Measurements from ENCODE around the gene PLD1.
A peak's percentile ranks its signal among the peaks of the same experiment; 100 is the strongest.
"Not testable (repeated sequence)": the region's sequence is repeated elsewhere in the genome, so short reads cannot be mapped to it uniquely, and the experiment has no call there.

The PLD1 gene

DNA sequence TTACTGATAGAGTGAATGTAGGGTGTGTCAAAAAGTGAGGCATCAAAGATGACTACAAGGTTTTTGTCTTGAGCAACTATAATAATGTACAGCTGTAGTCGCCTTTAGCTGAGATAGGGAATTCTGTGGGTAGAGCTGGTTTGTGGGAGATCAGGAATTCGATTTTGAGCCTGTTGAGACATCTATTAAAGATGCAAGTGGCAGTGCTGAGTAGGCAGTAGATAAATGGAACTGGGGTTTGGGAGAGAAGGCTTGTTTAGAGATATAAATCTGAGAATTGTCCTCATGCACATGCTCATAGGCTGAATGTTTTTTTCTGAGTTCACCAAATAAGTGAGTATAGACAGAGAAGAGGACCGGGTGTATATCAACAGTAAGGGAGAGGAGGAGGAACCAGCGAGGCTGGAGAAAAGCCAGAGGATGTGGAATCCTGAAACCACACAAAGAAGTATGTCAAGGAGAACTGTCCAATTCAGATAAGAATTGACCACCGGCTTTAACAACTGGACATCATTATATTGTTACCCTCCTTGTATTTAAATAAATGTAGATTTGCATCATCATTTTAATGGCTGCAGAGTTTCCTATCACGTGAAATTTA lies 204.0 kb downstream of the PLD1 start:
- no peak for DNase-seq

DNA sequence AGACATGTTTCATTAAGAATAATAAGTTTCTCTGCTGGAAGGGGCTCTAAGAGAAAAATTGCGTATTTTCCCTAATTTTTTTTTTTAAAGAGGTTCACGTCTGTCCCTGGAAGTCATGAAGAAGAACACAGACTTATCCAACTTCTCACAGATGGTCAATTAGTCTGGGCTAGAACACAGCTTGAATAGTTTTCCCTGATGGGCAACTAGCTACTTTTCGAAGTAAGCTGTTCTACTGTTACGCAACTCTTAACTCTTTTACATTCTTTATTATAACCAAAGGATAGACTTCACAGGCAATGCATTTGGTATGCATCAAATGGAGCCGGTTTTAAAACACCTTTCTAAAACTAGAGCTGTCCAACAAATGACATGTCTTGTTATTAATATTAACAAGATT lies 205.9 kb downstream of the PLD1 start:
- DNase-seq: no peak

- no peak for DNase-seq
These were observed 208.2 kb downstream of the PLD1 start for GRCh38 chr3:171602072-171602471.

DNA sequence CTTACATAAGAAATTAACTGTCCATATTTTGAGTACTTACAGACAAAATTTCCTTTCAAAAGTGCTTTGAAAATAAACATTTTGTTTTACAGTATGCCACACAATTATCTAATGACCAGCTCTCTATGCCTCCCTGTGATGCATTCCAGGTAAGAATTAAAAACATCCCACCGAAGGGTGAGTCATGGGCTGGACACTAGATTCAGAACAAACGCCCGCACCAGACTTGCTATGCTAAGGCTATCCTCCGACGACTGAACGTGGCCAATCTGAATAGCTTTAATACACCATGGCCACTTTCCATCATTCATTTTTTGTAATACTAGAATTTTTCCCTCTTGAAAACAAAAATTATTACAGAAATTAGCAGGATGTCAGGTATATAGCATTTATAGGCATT lies 210.3 kb downstream of the PLD1 start:
- DNase-seq: no peak

- DNase-seq: no peak
These were observed 211.3 kb downstream of the PLD1 start for GRCh38 chr3:171598990-171599389.

DNA sequence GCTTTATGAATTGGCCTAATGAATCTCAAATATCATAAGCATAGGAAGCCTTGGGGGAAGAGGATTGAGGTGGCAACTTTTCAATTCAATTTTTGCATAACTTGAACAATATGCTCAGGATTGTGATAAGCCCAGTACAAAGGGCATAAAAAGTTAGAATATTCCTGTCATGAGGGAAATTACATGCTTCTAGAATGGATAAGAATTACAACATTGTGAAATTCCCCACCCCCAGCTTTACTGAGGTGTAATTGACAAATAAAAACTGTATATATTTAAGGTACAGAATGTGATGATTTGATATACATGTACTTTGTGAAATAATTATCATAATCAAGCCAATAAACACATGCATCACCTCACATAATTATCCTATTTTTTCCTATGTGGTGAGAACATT lies 217.5 kb downstream of the PLD1 start:
- no peak for DNase-seq

GRCh38 chr3:171591070-171591469 lies 219.2 kb downstream of the PLD1 start:
- DNase-seq: no peak

GRCh38 chr3:171586274-171586673 lies 224.0 kb downstream of the PLD1 start:
- no peak for DNase-seq

GRCh38 chr3:171585039-171585438 lies 225.2 kb downstream of the PLD1 start:
- DNase-seq: no peak

DNA sequence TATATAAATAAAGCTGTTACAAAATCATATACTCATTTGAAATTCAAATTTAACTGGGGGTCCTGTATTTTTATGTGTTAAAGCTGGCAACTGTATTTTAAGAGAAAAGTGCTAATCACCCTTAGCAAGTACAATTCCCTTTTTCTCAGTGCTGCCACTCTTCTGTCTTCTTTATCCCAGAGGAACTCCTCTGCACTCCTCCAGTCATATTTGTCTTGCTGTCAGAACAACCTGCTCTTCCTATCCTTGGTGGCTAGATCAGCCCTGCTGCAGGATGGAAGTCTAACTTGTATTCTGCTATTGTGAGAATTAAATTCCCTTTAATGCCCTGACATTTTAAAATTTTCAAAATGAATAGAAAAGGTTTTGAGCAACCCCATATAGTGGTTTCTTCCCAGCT lies 226.2 kb downstream of the PLD1 start:
- DNase-seq: no peak

GRCh38 chr3:171574556-171575240 lies 235.6 kb downstream of the PLD1 start:
- no peak for DNase-seq

- no peak for DNase-seq
These were observed 240.6 kb downstream of the PLD1 start for GRCh38 chr3:171569571-171570132.

DNA sequence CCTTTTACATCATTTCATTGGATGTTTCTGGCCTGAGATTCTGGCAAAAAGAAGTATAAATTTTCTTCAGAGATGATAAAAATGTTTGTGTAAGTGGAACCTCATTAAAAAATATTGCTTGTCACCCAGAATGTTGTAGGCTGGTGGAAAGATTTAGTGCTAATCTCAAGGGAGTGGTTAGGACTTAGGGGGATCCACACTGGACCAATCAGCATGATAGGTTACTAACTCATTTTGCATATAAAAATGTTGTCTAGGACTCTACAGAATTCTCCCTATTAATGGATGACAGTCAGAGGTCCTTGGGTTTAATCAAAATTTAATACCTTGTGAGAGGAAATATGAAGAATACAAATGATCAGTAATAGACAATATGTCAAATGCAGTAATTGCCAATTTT lies 241.5 kb downstream of the PLD1 start:
- no peak for DNase-seq

DNA sequence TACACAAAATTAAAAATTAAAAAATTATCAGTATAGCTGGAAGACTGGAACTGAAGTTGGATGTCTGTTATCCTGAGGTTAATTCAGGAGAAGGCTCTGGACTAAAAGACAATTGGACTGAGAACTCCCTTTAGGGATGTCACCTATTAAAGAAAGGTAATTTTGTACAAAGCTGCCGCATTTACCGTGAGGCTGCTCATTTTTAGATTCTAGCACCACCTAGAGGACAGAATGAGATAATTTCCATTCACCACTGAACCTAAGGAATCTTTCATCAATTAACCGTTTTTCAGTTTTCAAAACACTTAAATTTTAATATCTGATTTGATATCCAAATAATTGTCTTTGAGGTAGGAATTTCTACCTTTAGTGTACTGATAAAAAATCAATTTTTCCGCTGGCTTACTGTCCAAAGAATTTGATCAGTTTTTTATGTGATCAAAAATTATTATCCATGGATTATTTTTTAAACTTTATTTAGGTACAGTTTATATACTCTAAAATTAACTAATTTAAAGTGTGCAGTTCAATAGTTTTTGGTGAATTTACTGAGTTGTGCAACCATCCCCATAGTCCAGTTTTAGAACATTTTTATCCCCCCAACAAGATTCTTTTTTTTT lies 243.4 kb downstream of the PLD1 start:
- DNase-seq: peak; percentile 41

- no peak for DNase-seq
These were observed 244.7 kb downstream of the PLD1 start for GRCh38 chr3:171565481-171566058.

- DNase-seq: no peak
These were observed 245.4 kb downstream of the PLD1 start for GRCh38 chr3:171564748-171565480.

DNA sequence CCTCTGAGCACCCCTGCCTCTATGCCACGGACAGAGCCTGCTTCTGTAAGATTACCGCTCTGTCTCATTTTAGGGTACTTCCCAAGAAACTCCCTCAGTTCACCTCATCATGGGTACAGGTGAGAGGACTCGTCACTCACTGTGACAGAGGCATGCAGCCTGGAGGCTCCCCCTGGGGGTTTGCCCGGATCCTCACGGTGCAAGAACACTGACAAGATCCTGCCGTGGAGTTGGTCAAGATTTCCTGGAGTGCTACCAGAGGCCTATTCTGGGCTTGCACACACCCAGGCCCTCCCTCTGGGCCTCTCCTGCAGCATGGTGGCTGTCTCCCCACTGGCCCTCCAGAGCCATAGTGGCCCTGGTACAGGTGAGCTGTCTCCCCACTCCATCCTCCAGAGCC lies 247.0 kb downstream of the PLD1 start:
- DNase-seq: no peak

DNA sequence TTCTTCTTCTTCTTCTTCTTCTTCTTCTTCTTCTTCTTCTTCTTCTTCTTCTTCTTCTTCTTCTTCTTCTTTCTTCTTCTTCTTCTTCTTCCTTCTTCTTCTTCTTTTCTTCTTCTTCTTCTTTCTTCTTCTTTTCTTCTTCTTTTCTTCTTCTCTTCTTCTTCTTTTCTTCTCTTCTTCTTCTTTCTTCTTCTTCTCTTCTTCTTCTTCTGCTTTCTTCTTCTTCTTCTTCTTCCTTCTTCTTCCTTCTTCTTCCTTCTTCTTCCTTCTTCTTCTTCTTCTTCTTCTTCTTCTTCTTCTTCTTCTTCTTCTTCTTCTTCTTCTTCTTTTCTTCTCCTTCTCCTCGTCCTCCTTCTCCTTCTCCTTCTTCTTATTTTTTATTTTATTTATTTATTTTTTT lies 247.8 kb downstream of the PLD1 start:
- DNase-seq: not testable (repeated sequence)

DNA sequence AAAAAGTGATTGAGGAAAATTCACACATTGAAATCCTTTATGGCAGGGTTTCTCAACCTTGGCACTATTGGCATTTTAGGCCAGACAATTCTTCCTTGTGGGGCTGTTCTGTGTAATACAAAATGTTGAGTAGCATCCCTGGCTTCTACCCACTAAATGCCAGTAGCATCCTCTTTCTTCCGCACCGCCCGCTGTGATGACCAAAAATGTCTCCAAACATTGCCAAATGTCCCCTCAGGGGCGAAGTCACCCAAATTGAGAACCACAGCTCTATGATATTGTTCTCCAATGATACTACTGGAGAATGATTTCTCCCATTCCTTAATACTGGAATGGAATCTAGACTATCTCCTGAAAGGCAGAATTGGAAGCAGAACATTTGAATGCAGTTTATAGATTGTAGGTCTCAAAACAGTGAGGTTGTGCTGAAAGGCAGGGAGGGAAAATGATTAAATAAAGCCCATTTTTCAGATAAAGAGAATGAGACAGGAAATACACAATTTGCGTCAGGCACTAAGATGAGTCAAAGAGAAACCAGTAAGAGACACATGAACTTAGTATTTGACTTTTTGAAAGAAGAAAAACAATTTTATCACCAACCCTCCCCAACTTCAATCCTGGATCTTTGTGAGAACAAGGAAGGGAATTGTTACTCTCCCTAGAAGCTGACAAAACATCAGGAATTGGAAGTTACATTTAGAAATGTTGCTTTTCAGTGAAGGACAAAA lies 248.5 kb downstream of the PLD1 start:
- DNase-seq: no peak

GRCh38 chr3:171559586-171559985 lies 250.7 kb downstream of the PLD1 start:
- no peak for DNase-seq

- no peak for DNase-seq
These were observed 252.0 kb downstream of the PLD1 start for GRCh38 chr3:171558188-171558696.

- no peak for DNase-seq
These were observed 253.1 kb downstream of the PLD1 start for GRCh38 chr3:171557173-171557572.

Measured in midbrain (tissue), 1 donor.